Measurements from ENCODE around the gene PAFAH2. TPM values are rescaled to one million over a fixed set of nuclear protein-coding genes. Genes with fewer than 3 reads are reported as not detected.

PAFAH2 gene
- total RNA-seq, 1 donor = 9.8 TPM

DNA sequence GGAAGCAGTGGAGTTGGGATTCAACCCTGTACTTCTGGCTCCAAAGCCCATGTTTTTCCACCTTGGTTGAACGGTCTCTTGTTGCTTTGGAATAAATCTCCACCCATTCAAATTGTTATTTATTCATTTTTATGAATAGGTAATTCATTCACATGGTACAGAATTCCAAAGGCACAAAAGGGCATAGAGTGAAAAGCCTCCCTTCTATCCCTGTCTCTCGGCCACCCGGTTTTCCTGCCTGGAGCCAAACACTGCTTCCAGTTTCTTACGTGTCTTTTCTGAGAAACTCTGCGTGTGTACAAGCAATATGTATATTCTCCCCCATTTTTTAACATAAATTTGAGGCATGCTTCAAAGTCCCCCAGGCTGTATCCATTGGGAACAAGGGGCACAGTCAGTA, 27.7 kb upstream of the PAFAH2 start:
- TF ChIP-seq CTCF (IDR thresholded peaks at IDR 0.05; ENCODE audit: insufficient read depth, low read length) = no peak
- H3K4me3 ChIP-seq (ENCODE audit: low read depth, low read length) = no peak overlapping the region
- no peak for DNase-seq (ENCODE audit: low read depth)

DNA sequence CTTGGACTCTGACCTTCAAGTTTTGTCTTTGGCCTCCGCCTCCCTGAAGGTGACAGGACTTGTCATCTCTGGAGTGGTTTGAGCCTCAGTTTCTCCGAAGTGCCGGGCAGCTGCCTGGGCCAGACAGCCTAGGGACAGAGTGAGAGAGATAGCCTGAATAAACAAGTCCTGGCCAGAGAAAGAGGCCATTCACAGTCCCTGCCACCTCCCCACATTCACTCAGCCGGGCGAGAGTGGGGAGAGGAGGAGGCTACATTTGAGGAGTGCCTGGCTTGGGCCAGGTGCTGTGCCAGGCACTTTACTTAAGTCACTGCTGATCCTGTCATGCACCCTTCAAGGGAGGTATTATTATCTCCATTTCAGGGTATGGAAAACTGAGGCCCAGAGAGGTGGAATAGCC, 27.2 kb upstream of the PAFAH2 start:
- DNase-seq (ENCODE audit: low read depth) = no peak
- no peak overlapping the region for H3K4me3 ChIP-seq (ENCODE audit: low read depth, low read length)

DNA sequence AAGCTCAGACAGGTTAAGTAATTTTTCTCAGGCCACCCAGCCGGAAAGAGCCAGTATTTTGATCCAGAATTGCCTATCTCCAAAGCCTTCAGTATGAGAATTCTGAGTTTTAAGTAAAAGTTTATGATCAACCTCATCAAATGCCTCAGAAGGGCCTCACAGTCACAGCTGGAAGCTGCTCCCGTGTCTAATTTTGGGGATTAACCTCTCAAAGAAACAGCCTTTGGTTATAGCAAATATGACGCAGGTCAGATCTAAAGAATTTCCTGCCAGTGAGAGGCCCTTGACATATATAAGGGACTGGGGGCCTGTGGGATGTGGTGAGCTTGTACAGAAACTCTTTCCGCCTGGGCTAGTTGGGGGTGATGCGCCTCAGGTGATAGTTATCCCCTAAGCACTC, 26.0 kb upstream of the PAFAH2 start:
- no peak overlapping the region for H3K4me3 ChIP-seq (ENCODE audit: low read depth, low read length)
- TF ChIP-seq CTCF (IDR thresholded peaks at IDR 0.05; ENCODE audit: insufficient read depth, low read length) = no peak
- DNase-seq (ENCODE audit: low read depth) = no peak

More for the DNA sequence above, 27.2 kb upstream of the PAFAH2 start:
- no peak for TF ChIP-seq CTCF (IDR thresholded peaks at IDR 0.05; ENCODE audit: insufficient read depth, low read length)

GRCh38 chr1:26023009-26023408, 25.1 kb upstream of the PAFAH2 start:
- DNase-seq (ENCODE audit: low read depth) = no peak
- no peak for TF ChIP-seq CTCF (IDR thresholded peaks at IDR 0.05; ENCODE audit: insufficient read depth, low read length)
- no peak overlapping the region for H3K4me3 ChIP-seq (ENCODE audit: low read depth, low read length)

GRCh38 chr1:26022404-26022779, 24.5 kb upstream of the PAFAH2 start:
- no peak overlapping the region for H3K4me3 ChIP-seq (ENCODE audit: low read depth, low read length)
- DNase-seq (ENCODE audit: low read depth) = no peak
- TF ChIP-seq CTCF (IDR thresholded peaks at IDR 0.05; ENCODE audit: insufficient read depth, low read length) = no peak

DNA sequence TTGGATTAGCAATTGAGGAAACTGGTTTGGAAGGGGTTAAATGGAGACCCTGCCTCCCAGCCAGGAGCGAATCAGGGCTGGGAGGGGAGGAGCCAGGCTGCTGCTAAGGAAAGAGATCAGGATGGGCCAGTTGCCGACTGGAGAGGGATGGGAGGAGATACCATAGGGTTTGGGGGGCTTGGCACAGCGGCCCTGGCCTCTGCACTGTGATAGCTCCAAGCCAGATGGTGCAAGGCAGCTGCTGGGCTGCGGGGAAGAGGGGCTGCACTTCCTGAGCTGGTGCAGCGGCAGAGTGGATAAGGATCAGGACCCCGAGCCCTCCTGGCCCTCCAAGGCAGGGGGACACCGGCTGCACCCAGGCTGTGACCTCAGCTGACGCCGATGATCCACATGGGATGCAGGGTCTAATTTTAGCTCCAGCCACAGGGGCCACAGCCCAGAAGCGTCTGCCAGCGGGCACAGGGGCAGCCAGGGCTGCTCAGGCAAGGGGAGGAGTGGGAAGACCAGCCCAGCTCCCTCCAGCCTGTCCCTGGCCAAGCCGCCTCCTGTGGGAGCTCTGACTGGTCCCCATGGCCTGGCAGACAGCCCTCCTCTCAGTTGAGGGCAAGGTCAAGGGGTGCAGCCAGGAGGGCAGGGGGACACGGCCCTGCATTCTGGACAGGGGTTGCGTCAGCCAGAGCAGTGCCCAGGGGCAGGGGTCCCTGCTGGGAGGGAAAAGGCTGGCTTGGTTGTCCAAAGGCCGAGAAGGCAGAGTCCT, 24.0 kb upstream of the PAFAH2 start, which contains the start of gene EXTL1:
EXTL1 (plus strand) TSS at position 129 of the 757 bp plus-strand sequence. CDS start 872 bp downstream, outside the sequence.
- DNase-seq (ENCODE audit: low read depth) = peak; percentile 19
- TF ChIP-seq CTCF (IDR thresholded peaks at IDR 0.05; ENCODE audit: insufficient read depth, low read length) = no peak
- H3K4me3 ChIP-seq (ENCODE audit: low read depth, low read length) = peak within 1 kb of the TSS; percentile 46

All from fibroblast of the aortic adventitia (primary cell).